Suprapubic skin (tissue), 4 donors: ENCODE results near the gene NDUFV1. TPM values are rescaled to one million over a fixed set of nuclear protein-coding genes. Genes with fewer than 3 reads are reported as not detected.

Experiments used
- DNase-seq, 2 donors: peaks; one replicate each; pipeline ENCODE4 v3.0.0-alpha.2; 2019; ENCODE audit warnings: low spot score in 2 of 2
- H3K27ac ChIP-seq: fragments of 200-600 bp; sonication (generic); one replicate; pipeline ENCODE4 v1.5.1; 2019
- H3K27me3 ChIP-seq: fragments of 200-600 bp; sonication (generic); one replicate; pipeline ENCODE4 v1.5.1; 2019
- H3K36me3 ChIP-seq: fragments of 200-600 bp; sonication (generic); one replicate; pipeline ENCODE4 v1.5.1; 2019
- H3K4me1 ChIP-seq: fragments of 200-600 bp; sonication (generic); one replicate; pipeline ENCODE4 v1.5.1; 2019
- H3K4me3 ChIP-seq: fragments of 200-600 bp; sonication (generic); one replicate; pipeline ENCODE4 v1.5.1; 2019; ENCODE audit warnings: mild to moderate bottlenecking
- H3K9me3 ChIP-seq: fragments of 200-600 bp; sonication (generic); one replicate; pipeline ENCODE4 v1.5.1; 2019
- CTCF ChIP-seq, 2 donors: fragments of 200-600 bp in 1 of 2; fragments of 450-650 bp in 1 of 2; sonication (generic) in 1 of 2; IDR thresholded peaks; one replicate each; pipeline ENCODE4 v1.5.1; 2016 to 2019; ENCODE audit warnings: antibody characterized with exemption in 2 of 2, mild to moderate bottlenecking in 1 of 2, moderate library complexity in 1 of 2
- EP300 ChIP-seq: sonication (generic); formaldehyde crosslinking; IDR thresholded peaks from one replicate; pipeline ENCODE4 v1.6.1; 2017; ENCODE audit warnings: antibody characterized with exemption
- POLR2A ChIP-seq, 2 donors: fragments of 450-650 bp; IDR thresholded peaks; one replicate each; pipeline ENCODE4 v1.6.1; 2017; ENCODE audit warnings: antibody characterized with exemption in 2 of 2, mild to moderate bottlenecking in 2 of 2, moderate library complexity in 2 of 2
- POLR2AphosphoS5 ChIP-seq, 3 donors: sonication (generic); formaldehyde crosslinking; IDR thresholded peaks; one replicate each; pipeline ENCODE4 v1.6.1; 2017; ENCODE audit warnings: antibody characterized with exemption in 3 of 3
- WGBS: methylation state at CpG from one replicate; pipeline ENCODE4 v1.1.5; 2018; 5-methylcytosine and 5-hydroxymethylcytosine counted together
- total RNA-seq, 4 donors: library from RNA; depleted of rRNA; stranded (reverse); fragments of >200 nt; gene quantifications; one replicate each; pipeline ENCODE4 v1.1.0, GENCODE V29; 2016

NDUFV1 gene
- total RNA-seq, 4 donors from 2014 or later, result 200 to 361 (median 275) TPM

GRCh38 chr11:67645521-67646461 lies 39.1 kb downstream of the NDUFV1 start:
- WGBS, result 73% methylated on average over 14 of the region's 24 CpGs

GRCh38 chr11:67646535-67647336 lies 40.0 kb downstream of the NDUFV1 start:
- WGBS, result 78% methylated on average over 12 of the region's 24 CpGs
- Histone ChIP-seq H3K36me3 (no peaks in the 10 kb centered on the region), H3K4me1 (no peaks in the 10 kb centered on the region), H3K4me3 (no peak overlapping the region), H3K27me3 (peaks cover 20% of the 10 kb centered on the region), H3K9me3 (no peaks in the 10 kb centered on the region), H3K27ac (no peak overlapping the region)
- peak in 1 of 2 donors; percentile 76 for DNase-seq
- no peak for TF ChIP-seq POLR2A (IDR thresholded peaks at IDR 0.05)
- TF ChIP-seq POLR2AphosphoS5 (IDR thresholded peaks at IDR 0.05), result no peak
- no peak for TF ChIP-seq CTCF (IDR thresholded peaks at IDR 0.05)
- TF ChIP-seq EP300, result no peak

More at GRCh38 chr11:67645521-67646461, 39.1 kb downstream of the NDUFV1 start:
- no peak for TF ChIP-seq CTCF (IDR thresholded peaks at IDR 0.05)
- TF ChIP-seq POLR2A (IDR thresholded peaks at IDR 0.05), result no peak
- TF ChIP-seq EP300, result no peak
- Histone ChIP-seq H3K27me3 (peaks cover 26% of the 10 kb centered on the region), H3K4me3 (no peak overlapping the region), H3K36me3 (no peaks in the 10 kb centered on the region), H3K27ac (no peak overlapping the region), H3K4me1 (no peaks in the 10 kb centered on the region), H3K9me3 (no peaks in the 10 kb centered on the region)
- DNase-seq, result no peak

- Histone ChIP-seq H3K36me3 (no peaks in the 10 kb centered on the region), H3K27ac (no peak overlapping the region), H3K9me3 (no peaks in the 10 kb centered on the region), H3K4me3 (no peak overlapping the region), H3K4me1 (no peaks in the 10 kb centered on the region), H3K27me3 (peaks cover 20% of the 10 kb centered on the region)
- DNase-seq, result peak in 1 of 2 donors; percentile 73
- WGBS, result 67% methylated on average over 9 of the region's 15 CpGs
- TF ChIP-seq POLR2AphosphoS5 (IDR thresholded peaks at IDR 0.05), result no peak
- no peak for TF ChIP-seq EP300
- TF ChIP-seq POLR2A (IDR thresholded peaks at IDR 0.05), result no peak
- TF ChIP-seq CTCF (IDR thresholded peaks at IDR 0.05), result no peak
Observed at GRCh38 chr11:67647471-67647870, 40.7 kb downstream of the NDUFV1 start.

- TF ChIP-seq POLR2AphosphoS5 (IDR thresholded peaks at IDR 0.05) (no peak), POLR2A (IDR thresholded peaks at IDR 0.05) (no peak), EP300 (no peak), CTCF (IDR thresholded peaks at IDR 0.05) (no peak)
- WGBS, result 62% methylated on average over 12 of the region's 12 CpGs
- no peaks in the 10 kb centered on the region for H3K36me3 ChIP-seq
Observed at GRCh38 chr11:67648140-67648795, 41.5 kb downstream of the NDUFV1 start.

More at GRCh38 chr11:67648140-67648795, 41.5 kb downstream of the NDUFV1 start:
- Histone ChIP-seq H3K4me1 (no peaks in the 10 kb centered on the region), H3K4me3 (no peak overlapping the region), H3K9me3 (no peaks in the 10 kb centered on the region), H3K27ac (no peak overlapping the region), H3K27me3 (peaks cover 20% of the 10 kb centered on the region)
- DNase-seq, result no peak
